CD4-positive, alpha-beta T cell (primary cell): ENCODE measurements around the gene SPRTN. TPM values are rescaled to one million over a fixed set of nuclear protein-coding genes. Genes with fewer than 3 reads are reported as not detected.

ENCODE experiments used
- ATAC-seq: fragments of 200-7000 bp; cut with Tn5 transposase; one replicate; pipeline ENCODE4 v1.10.0; 2022; ENCODE audit warnings: mild to moderate bottlenecking; ENCODE audit not compliant: poor library complexity
- CTCF ChIA-PET: fragments of 350-600 bp; sonication (Branson Sonifier 250); formaldehyde crosslinking; loops from one replicate; lab custom pipeline; 2021; ENCODE audit warnings: antibody characterized with exemption, inconsistent platforms; lab: Charles Lee
- POLR2A ChIA-PET: fragments of 350-600 bp; sonication (Branson Sonifier 250); formaldehyde crosslinking; loops from one replicate; lab custom pipeline; 2021; ENCODE audit warnings: antibody characterized with exemption, inconsistent platforms; lab: Charles Lee
- DNase-seq, 14 experiments: peaks; one replicate each; pipeline ENCODE4 v3.0.0-alpha.2; 2013 to 2020; ENCODE audit warnings: mixed read lengths in 2 of 14
- H3K27ac ChIP-seq, 2 donors: one replicate each; pipeline versions ENCODE4 v1.5.1 to v1.7.0; 2013; ENCODE audit warnings: low read length in 2 of 2, low read depth in 1 of 2, mild to moderate bottlenecking in 1 of 2
- H3K27me3 ChIP-seq, 2 experiments: 1 replicate in 1 of 2; 2 replicates in 1 of 2; pipeline versions ENCODE4 v1.6.1 to v1.7.0; 2013; ENCODE audit warnings: low read length in 2 of 2, control low read depth in 1 of 2, mild to moderate bottlenecking in 1 of 2, moderate library complexity in 1 of 2; ENCODE audit not compliant: insufficient read depth in 2 of 2, control insufficient read depth in 1 of 2
- H3K36me3 ChIP-seq: one replicate; pipeline ENCODE4 v1.6.1; 2013; ENCODE audit warnings: low read length, control low read depth; ENCODE audit not compliant: insufficient read depth
- H3K4me1 ChIP-seq: one replicate; pipeline ENCODE4 v1.6.1; 2013; ENCODE audit warnings: low read length, control low read depth; ENCODE audit not compliant: insufficient read depth
- H3K4me3 ChIP-seq: one replicate; pipeline ENCODE4 v1.5.1; 2013; ENCODE audit warnings: mild to moderate bottlenecking, low read length, moderate library complexity
- H3K9me3 ChIP-seq, 2 experiments: 1 replicate in 1 of 2; 2 replicates in 1 of 2; pipeline versions ENCODE4 v1.6.1 to v1.7.0; 2013; ENCODE audit warnings: low read length in 2 of 2, mild to moderate bottlenecking in 2 of 2, control low read depth in 1 of 2, moderate library complexity in 1 of 2; ENCODE audit not compliant: control insufficient read depth in 1 of 2, insufficient read depth in 1 of 2
- H3K27ac Mint-ChIP-seq: one replicate; pipeline ENCODE4 v1.8.0; 2020; ENCODE audit warnings: mixed read lengths
- H3K27me3 Mint-ChIP-seq: one replicate; pipeline ENCODE4 v1.8.0; 2021; ENCODE audit warnings: mixed read lengths
- H3K36me3 Mint-ChIP-seq: one replicate; pipeline ENCODE4 v1.8.0; 2021; ENCODE audit warnings: low read depth, mixed read lengths
- H3K4me1 Mint-ChIP-seq: one replicate; pipeline ENCODE4 v1.8.0; 2021; ENCODE audit warnings: low read depth, mixed read lengths
- H3K4me3 Mint-ChIP-seq: one replicate; pipeline ENCODE4 v1.8.0; 2020; ENCODE audit warnings: mild to moderate bottlenecking, mixed read lengths
- H3K9me3 Mint-ChIP-seq: one replicate; pipeline ENCODE4 v1.8.0; 2020; ENCODE audit warnings: mixed read lengths
- CTCF ChIP-seq: fragments of 200-600 bp; IDR thresholded peaks from one replicate; pipeline ENCODE4 v1.8.0; 2022; ENCODE audit warnings: antibody characterized with exemption, mild to moderate bottlenecking
- intact Hi-C, 2 experiments: fragments of 100-400 bp; cut with DNase I in 1 of 2; cut with micrococcal nuclease in 1 of 2; formaldehyde crosslinking; loops; one replicate each; pipeline versions ENCODE4 v1.15.1 to v1.9.0; 2023 to 2025; cut with DNase I, micrococcal nuclease
- total RNA-seq, 174 experiments: library from RNA in 2 of 174; stranded (reverse) in 2 of 174; gene quantifications; one replicate each; pipeline ENCODE4 v1.2.3 and lab custom pipeline; 2021 to 2026

Gene SPRTN
- total RNA-seq, 2 experiments from 2014 or later, result 27.7 to 30.9 TPM

GRCh38 chr1:231357187-231357772 is 19.2 kb downstream of the SPRTN start:
- ATAC-seq, result no peak
- peaks cover 33% of the 10 kb centered on the region for H3K36me3 Mint-ChIP-seq
- peaks cover 7% of the 10 kb centered on the region for H3K4me1 Mint-ChIP-seq
- intact Hi-C loops, result loop anchor here (1.0 to 5.0 kb wide), 5 partner anchors 16 to 248 kb away; partner anchors contain the start of genes EGLN1 (in 1 of the 2) and TSNAX (in 1 of the 2)
- no peaks in the 10 kb centered on the region for H3K27me3 Mint-ChIP-seq
- no peaks in the 10 kb centered on the region for H3K27me3 ChIP-seq
- no peaks in the 10 kb centered on the region for H3K9me3 Mint-ChIP-seq
- H3K27ac ChIP-seq, result no peak overlapping the region
- no peak overlapping the region for H3K4me3 Mint-ChIP-seq
- H3K9me3 ChIP-seq, result no peaks in the 10 kb centered on the region
- H3K4me3 ChIP-seq, result no peak overlapping the region
- peak overlapping the region; percentile 51 for H3K27ac Mint-ChIP-seq
- ChIA-PET CTCF (interaction anchor here (0.7 to 1.5 kb wide), 7 partner anchors 20 to 400 kb away, joined by 3 to 4 read pairs (median 3); partner anchors contain the start of genes EXOC8 and SPRTN), POLR2A (interaction anchor here (0.6 kb wide), 2 partner anchors 19 to 1365 kb away, joined by 3 read pairs; partner anchors contain the start of genes EXOC8 and SPRTN)
- H3K4me1 ChIP-seq, result no peaks in the 10 kb centered on the region
- DNase-seq, result no peak
- TF ChIP-seq CTCF, result no peak
- H3K36me3 ChIP-seq, result peaks cover 9% of the 10 kb centered on the region

GRCh38 chr1:231357831-231358354 is 19.8 kb downstream of the SPRTN start:
- H3K4me3 ChIP-seq, result no peak overlapping the region
- H3K9me3 ChIP-seq, result no peaks in the 10 kb centered on the region
- Mint-ChIP-seq H3K27me3 (no peaks in the 10 kb centered on the region), H3K4me3 (no peak overlapping the region), H3K27ac (peak overlapping the region; percentile 51), H3K4me1 (peaks cover 7% of the 10 kb centered on the region), H3K9me3 (no peaks in the 10 kb centered on the region), H3K36me3 (peaks cover 27% of the 10 kb centered on the region)
- CTCF ChIA-PET, result interaction anchor here (1.0 to 1.5 kb wide), 4 partner anchors 20 to 244 kb away, joined by 3 to 4 read pairs (median 4); partner anchors contain the start of genes EXOC8 and SPRTN
- no peaks in the 10 kb centered on the region for H3K27me3 ChIP-seq
- peak in 7 of 14 experiments; percentile 19 to 76 (median 47) for DNase-seq
- peak; percentile 88 for TF ChIP-seq CTCF
- no peak overlapping the region for H3K27ac ChIP-seq
- peak; percentile 91 for ATAC-seq
- H3K4me1 ChIP-seq, result no peaks in the 10 kb centered on the region
- intact Hi-C loops, result loop anchor here (1.0 to 5.0 kb wide), 9 partner anchors 17 to 247 kb away; partner anchors contain the start of genes EGLN1 (in 1 of the 2) and TSNAX (in 1 of the 2)
- peaks cover 7% of the 10 kb centered on the region for H3K36me3 ChIP-seq
- POLR2A ChIA-PET, result interaction anchor here (0.6 to 1.6 kb wide), 3 partner anchors 12 to 20 kb away, joined by 3 to 6 read pairs (median 3); partner anchors contain the start of genes EXOC8 and SPRTN

GRCh38 chr1:231359113-231359512 is 21.0 kb downstream of the SPRTN start:
- Histone ChIP-seq H3K36me3 (peaks cover 7% of the 10 kb centered on the region), H3K27me3 (no peaks in the 10 kb centered on the region), H3K4me3 (no peak overlapping the region), H3K4me1 (no peaks in the 10 kb centered on the region), H3K27ac (no peak overlapping the region), H3K9me3 (no peaks in the 10 kb centered on the region)
- no peak overlapping the region for H3K4me3 Mint-ChIP-seq
- no peak for ATAC-seq
- no peak for TF ChIP-seq CTCF
- no peaks in the 10 kb centered on the region for H3K9me3 Mint-ChIP-seq
- H3K27ac Mint-ChIP-seq, result no peak overlapping the region
- ChIA-PET POLR2A (interaction anchor here (1.5 to 1.6 kb wide), 2 partner anchors 22 to 244 kb away, joined by 4 to 6 read pairs; partner anchors contain the start of genes EXOC8 and SPRTN), CTCF (interaction anchor here (1.0 kb wide), 1 partner anchor 16 kb away, joined by 3 read pairs; no protein-coding TSS in a partner anchor)
- H3K4me1 Mint-ChIP-seq, result peaks cover 7% of the 10 kb centered on the region
- H3K36me3 Mint-ChIP-seq, result peaks cover 22% of the 10 kb centered on the region
- H3K27me3 Mint-ChIP-seq, result no peaks in the 10 kb centered on the region
- DNase-seq, result peak in 2 of 14 experiments; percentile 50 to 59
- intact Hi-C loops, result loop anchor here (2.0 to 5.0 kb wide), 4 partner anchors 63 to 242 kb away; partner anchors contain the start of genes EGLN1 (in 1 of the 2) and TSNAX (in 1 of the 2)
